ENCODE results near the gene PPP6R3. TPM values are rescaled to one million over a fixed set of nuclear protein-coding genes. Genes with fewer than 3 reads are reported as not detected.

PPP6R3 gene
- total and polyA plus RNA-seq, 10 of the 15 experiments (the other 5 are each of a cell fraction or from before 2014, with no cell fraction given): 12.4 to 123 (median 74.1) TPM

DNA sequence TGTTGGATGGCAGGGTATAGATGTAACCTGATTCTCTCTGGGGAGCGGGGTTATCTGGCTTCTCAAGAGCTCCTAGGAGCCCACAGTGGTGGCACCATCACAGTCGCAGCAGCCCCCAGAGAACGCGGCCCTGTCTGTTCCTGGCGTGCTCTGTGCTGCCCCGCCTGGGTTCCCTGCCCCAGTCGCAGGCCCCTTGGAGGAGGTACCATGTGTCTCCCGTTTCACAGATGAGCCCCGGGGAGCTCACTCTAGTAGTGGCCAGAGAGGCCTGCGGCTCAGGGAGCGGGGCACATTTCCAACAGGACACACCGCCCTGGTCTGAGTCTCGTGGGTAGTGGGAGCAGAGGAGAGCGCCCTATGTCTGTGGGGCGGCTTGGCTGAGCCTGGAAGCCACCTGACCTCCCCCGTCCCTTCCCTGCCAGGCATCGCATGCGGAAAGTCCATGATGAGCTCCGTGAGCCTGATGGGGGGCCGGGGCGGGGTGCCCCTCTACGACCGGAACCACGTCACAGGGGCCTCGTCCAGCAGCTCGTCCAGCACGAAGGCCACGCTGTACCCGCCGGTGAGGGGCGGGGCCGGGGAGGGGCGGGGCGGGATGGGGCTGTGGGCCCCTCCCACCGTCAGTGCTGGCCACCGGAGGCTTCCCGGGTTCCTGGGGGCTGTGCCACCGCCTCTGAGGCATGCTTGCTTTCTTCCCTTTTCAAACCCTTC lies 21.0 kb upstream of the PPP6R3 start:
- ChIA-PET CTCF (no interaction called here), POLR2A (no interaction called here), SMC1A (ENCODE audit: uncharacterized antibody, unreplicated experiment) (no interaction called here), RAD21 (ENCODE audit: unreplicated experiment) (no interaction called here)
- ATAC-seq (no peak), FAIRE-seq (no peak), DNase-seq (ENCODE audit: low read depth, low spot score) (no peak)
- Histone ChIP-seq H3K79me2 (ENCODE audit: control insufficient read depth, insufficient read depth, low read length) (no peaks in the 10 kb centered on the region), H3K27ac (ENCODE audit: control insufficient read depth, insufficient read depth) (no peak overlapping the region), H3K9me3 (replicated peaks; ENCODE audit: control insufficient read depth, insufficient read depth, low read length) (no peaks in the 10 kb centered on the region), H3K27me3 (replicated peaks in 1 of 2; ENCODE audit: control insufficient read depth in 2 of 2, insufficient read depth in 2 of 2, low read length in 1 of 2) (no peaks in the 10 kb centered on the region), H4K20me1 (ENCODE audit: control insufficient read depth, insufficient read depth) (no peaks in the 10 kb centered on the region), H2AFZ (ENCODE audit: control insufficient read depth, low read depth, low read length) (no peak overlapping the region), H3K4me3 (no peak overlapping the region), H3K4me2 (ENCODE audit: control insufficient read depth, insufficient read depth) (no peak overlapping the region), H3K36me3 (ENCODE audit: control insufficient read depth in 2 of 2, insufficient read depth in 2 of 2, low read length in 1 of 2) (peaks cover 0 to 7% of the 10 kb centered on the region in 2 experiments; a peak in 3 of 4 replicates), H3K4me1 (ENCODE audit: control insufficient read depth, insufficient read depth, low read length) (peaks cover 5% of the 10 kb centered on the region; the same call in 1 of the 2 replicates), H3K9ac (ENCODE audit: control insufficient read depth, insufficient read depth, low read length) (no peak overlapping the region)
- in situ Hi-C loops (cut with MboI): no loop called here
- no TSS peak for BruUV-seq (replicated peaks)
- TF ChIP-seq TARDBP (IDR thresholded peaks at IDR 0.05; ENCODE audit: borderline replicate concordance): no peak
- TF ChIP-seq, protein P1, sequence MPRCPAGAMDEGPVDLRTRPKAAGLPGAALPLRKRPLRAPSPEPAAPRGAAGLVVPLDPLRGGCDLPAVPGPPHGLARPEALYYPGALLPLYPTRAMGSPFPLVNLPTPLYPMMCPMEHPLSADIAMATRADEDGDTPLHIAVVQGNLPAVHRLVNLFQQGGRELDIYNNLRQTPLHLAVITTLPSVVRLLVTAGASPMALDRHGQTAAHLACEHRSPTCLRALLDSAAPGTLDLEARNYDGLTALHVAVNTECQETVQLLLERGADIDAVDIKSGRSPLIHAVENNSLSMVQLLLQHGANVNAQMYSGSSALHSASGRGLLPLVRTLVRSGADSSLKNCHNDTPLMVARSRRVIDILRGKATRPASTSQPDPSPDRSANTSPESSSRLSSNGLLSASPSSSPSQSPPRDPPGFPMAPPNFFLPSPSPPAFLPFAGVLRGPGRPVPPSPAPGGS (IDR thresholded peaks at IDR 0.05; ENCODE audit: borderline replicate concordance, insufficient read depth, low read depth, low read length, poor library complexity, severe bottlenecking): no peak
- TF ChIP-seq MTA3 (IDR thresholded peaks at IDR 0.05; ENCODE audit: borderline replicate concordance, low read length): no peak
- TF ChIP-seq PAX8 (IDR thresholded peaks at IDR 0.05): no peak
- no peak for TF ChIP-seq ZBTB4 (CRISPR knock-in tag; IDR thresholded peaks at IDR 0.05)
- TF ChIP-seq, protein P2, sequence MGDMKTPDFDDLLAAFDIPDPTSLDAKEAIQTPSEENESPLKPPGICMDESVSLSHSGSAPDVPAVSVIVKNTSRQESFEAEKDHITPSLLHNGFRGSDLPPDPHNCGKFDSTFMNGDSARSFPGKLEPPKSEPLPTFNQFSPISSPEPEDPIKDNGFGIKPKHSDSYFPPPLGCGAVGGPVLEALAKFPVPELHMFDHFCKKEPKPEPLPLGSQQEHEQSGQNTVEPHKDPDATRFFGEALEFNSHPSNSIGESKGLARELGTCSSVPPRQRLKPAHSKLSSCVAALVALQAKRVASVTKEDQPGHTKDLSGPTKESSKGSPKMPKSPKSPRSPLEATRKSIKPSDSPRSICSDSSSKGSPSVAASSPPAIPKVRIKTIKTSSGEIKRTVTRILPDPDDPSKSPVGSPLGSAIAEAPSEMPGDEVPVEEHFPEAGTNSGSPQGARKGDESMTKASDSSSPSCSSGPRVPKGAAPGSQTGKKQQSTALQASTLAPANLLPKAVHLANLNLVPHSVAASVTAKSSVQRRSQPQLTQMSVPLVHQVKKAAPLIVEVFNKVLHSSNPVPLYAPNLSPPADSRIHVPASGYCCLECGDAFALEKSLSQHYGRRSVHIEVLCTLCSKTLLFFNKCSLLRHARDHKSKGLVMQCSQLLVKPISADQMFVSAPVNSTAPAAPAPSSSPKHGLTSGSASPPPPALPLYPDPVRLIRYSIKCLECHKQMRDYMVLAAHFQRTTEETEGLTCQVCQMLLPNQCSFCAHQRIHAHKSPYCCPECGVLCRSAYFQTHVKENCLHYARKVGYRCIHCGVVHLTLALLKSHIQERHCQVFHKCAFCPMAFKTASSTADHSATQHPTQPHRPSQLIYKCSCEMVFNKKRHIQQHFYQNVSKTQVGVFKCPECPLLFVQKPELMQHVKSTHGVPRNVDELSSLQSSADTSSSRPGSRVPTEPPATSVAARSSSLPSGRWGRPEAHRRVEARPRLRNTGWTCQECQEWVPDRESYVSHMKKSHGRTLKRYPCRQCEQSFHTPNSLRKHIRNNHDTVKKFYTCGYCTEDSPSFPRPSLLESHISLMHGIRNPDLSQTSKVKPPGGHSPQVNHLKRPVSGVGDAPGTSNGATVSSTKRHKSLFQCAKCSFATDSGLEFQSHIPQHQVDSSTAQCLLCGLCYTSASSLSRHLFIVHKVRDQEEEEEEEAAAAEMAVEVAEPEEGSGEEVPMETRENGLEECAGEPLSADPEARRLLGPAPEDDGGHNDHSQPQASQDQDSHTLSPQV (IDR thresholded peaks at IDR 0.05): no peak
- TF ChIP-seq JUNB (IDR thresholded peaks at IDR 0.05): no peak
- TF ChIP-seq CREB1 (IDR thresholded peaks at IDR 0.05; ENCODE audit: low read depth): no peak
- TF ChIP-seq TBL1XR1 (IDR thresholded peaks at IDR 0.05; ENCODE audit: low read depth, low read length): no peak
- no peak for TF ChIP-seq ZNF622 (IDR thresholded peaks at IDR 0.05)
- no peak for TF ChIP-seq HDAC6 (IDR thresholded peaks at IDR 0.05; ENCODE audit: unreplicated experiment)
- TF ChIP-seq HDGF (IDR thresholded peaks at IDR 0.05): no peak
- no peak for TF ChIP-seq BMI1 (IDR thresholded peaks at IDR 0.05; ENCODE audit: borderline replicate concordance)
- TF ChIP-seq MXI1 (IDR thresholded peaks at IDR 0.05; ENCODE audit: low read depth, low read length): no peak
- TF ChIP-seq RBBP5 (conservative IDR thresholded peaks at IDR 0.05): no peak
- WGBS (ENCODE audit: insufficient coverage, insufficient replicate concordance, low lambda C conversion rate, missing lambda C conversion rate): 86% methylated on average over 16 of the region's 38 CpGs
- intact Hi-C loops (cut with micrococcal nuclease; ENCODE audit: unreplicated experiment): no loop called here
